H1 (cell line): Measurements from ENCODE around the gene ADCY5. TPM values are rescaled to one million over a fixed set of nuclear protein-coding genes. Genes with fewer than 3 reads are reported as not detected.

ENCODE experiments used
- BACH1 ChIP-seq: IDR thresholded peaks from 2 replicates; pipeline ENCODE4 v1.6.1; 2012; ENCODE audit warnings: low read length, improper control_type of control experiment
- BCL11A ChIP-seq, 2 experiments: IDR thresholded peaks; one replicate each; pipeline ENCODE4 v1.6.1; 2011; ENCODE audit warnings: low read depth in 2 of 2, low read length in 2 of 2, mild to moderate bottlenecking in 2 of 2
- CBX8 ChIP-seq: fragments of 300-800, 300-1000 bp; sonication (generic); IDR thresholded peaks from 2 replicates; pipeline ENCODE4 v1.7.1; 2016; ENCODE audit warnings: low read depth, low read length, borderline replicate concordance
- E2F6 ChIP-seq: IDR thresholded peaks from 2 replicates; pipeline ENCODE4 v1.6.1; 2012; ENCODE audit warnings: inconsistent platforms
- RXRA ChIP-seq: IDR thresholded peaks from 2 replicates; pipeline ENCODE4 v1.6.1; 2011; ENCODE audit warnings: low read depth, mild to moderate bottlenecking, low read length, moderate library complexity; ENCODE audit not compliant: insufficient read depth
- SIN3A ChIP-seq, 2 experiments: IDR thresholded peaks in 1 of 2; conservative IDR thresholded peaks in 1 of 2; 2 replicates each; pipeline ENCODE4 v1.6.1; 2011 to 2012; ENCODE audit warnings: low read length in 2 of 2, improper control_type of control experiment in 1 of 2, low read depth in 1 of 2, mild to moderate bottlenecking in 1 of 2
- SP4 ChIP-seq: IDR thresholded peaks from 2 replicates; pipeline ENCODE4 v1.6.1; 2012; ENCODE audit warnings: low read length, inconsistent platforms
- TAF7 ChIP-seq: optimal IDR thresholded peaks from 2 replicates; pipeline ENCODE3; 2011; ENCODE audit warnings: low read depth, mild to moderate bottlenecking, inconsistent platforms, low read length, moderate library complexity, borderline replicate concordance
- polyA plus RNA-seq, 7 experiments: library from polyadenylated mRNA; depleted of rRNA in 3 of 7; stranded (reverse) in 5 of 7; unstranded in 2 of 7; fragments of >200 nt in 5 of 7; fragments of 200-250 nt in 2 of 7; gene quantifications; 1 replicate in 5 of 7; 2 replicates in 1 of 7; 4 replicates in 1 of 7; pipeline versions ENCODE4 v1.2.1 to v1.2.3, GENCODE V29; 2011 to 2013; ENCODE audit warnings: missing spikeins in 2 of 7, mixed read lengths in 2 of 7
- total RNA-seq: library from RNA; stranded (reverse); fragmentation: NEBNext Ultra II Directional; extraction: Animal tissue kit (Norgen Biotek cat#: 25700); gene quantifications from 2 replicates; pipeline ENCODE4 v1.2.1, GENCODE V29; 2021
- TF ChIP-seq, protein P1 (sequence below): IDR thresholded peaks from 2 replicates; pipeline ENCODE4 v1.6.1; 2011; ENCODE audit warnings: low read depth, mild to moderate bottlenecking, low read length; ENCODE audit not compliant: insufficient read depth
- TF ChIP-seq, protein P2 (sequence below): IDR thresholded peaks from 2 replicates; pipeline ENCODE4 v1.6.1; 2012; ENCODE audit warnings: inconsistent platforms

ADCY5 gene
- total and polyA plus RNA-seq, 2 of the 8 experiments (the other 6 are each of a cell fraction or from before 2014, with no cell fraction given) = 18.9 to 40.8 TPM

- TF ChIP-seq CBX8 (no peak), RXRA (no peak), BCL11A (IDR thresholded peaks at IDR 0.05; ENCODE audit: low read depth in 2 of 2, low read length in 2 of 2) (no peak), BACH1 (no peak), E2F6 (no peak), SIN3A (conservative IDR thresholded peaks at IDR 0.05 in 1 of 2, IDR thresholded peaks at IDR 0.05 in 1 of 2; ENCODE audit: low read depth in 1 of 2, low read length in 2 of 2) (no peak), TAF7 (no peak), SP4 (no peak)
- TF ChIP-seq, protein P1, sequence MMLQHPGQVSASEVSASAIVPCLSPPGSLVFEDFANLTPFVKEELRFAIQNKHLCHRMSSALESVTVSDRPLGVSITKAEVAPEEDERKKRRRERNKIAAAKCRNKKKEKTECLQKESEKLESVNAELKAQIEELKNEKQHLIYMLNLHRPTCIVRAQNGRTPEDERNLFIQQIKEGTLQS = no peak
- TF ChIP-seq, protein P2, sequence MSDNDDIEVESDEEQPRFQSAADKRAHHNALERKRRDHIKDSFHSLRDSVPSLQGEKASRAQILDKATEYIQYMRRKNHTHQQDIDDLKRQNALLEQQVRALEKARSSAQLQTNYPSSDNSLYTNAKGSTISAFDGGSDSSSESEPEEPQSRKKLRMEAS = no peak
Measured at GRCh38 chr3:123374016-123374415, 74.9 kb downstream of the ADCY5 start (continued).
